NCI-H1105 (cell line): ENCODE measurements around the gene ZNF507.
"Not testable (repeated sequence)": the region's sequence is repeated elsewhere in the genome, so short reads cannot be mapped to it uniquely, and the experiment has no call there.

Experiments used
- DNase-seq: peaks from one replicate; lab custom pipeline; 2025; lab: John Stamatoyannopoulos, UW

ZNF507 gene

DNA sequence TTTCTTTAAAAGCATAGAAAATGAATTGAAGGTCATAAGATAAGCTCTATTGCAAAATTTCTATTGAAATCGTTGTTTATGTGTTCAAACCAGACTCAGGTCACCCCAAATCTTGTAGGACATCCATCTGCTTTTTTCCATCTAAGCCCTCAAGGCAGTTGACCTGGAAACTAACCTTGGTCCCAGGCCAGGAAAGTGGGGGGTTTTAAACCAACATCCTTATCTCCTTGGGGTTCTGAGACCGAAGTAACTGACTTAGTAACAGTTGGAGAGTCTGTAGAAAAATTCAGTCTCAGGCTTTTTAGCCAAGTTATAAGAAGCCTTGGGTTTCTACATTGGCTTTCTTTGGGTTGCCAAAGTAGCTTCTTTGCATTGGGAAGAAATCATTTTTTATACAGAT, 23.4 kb downstream of the ZNF507 start:
- no peak for DNase-seq

DNA sequence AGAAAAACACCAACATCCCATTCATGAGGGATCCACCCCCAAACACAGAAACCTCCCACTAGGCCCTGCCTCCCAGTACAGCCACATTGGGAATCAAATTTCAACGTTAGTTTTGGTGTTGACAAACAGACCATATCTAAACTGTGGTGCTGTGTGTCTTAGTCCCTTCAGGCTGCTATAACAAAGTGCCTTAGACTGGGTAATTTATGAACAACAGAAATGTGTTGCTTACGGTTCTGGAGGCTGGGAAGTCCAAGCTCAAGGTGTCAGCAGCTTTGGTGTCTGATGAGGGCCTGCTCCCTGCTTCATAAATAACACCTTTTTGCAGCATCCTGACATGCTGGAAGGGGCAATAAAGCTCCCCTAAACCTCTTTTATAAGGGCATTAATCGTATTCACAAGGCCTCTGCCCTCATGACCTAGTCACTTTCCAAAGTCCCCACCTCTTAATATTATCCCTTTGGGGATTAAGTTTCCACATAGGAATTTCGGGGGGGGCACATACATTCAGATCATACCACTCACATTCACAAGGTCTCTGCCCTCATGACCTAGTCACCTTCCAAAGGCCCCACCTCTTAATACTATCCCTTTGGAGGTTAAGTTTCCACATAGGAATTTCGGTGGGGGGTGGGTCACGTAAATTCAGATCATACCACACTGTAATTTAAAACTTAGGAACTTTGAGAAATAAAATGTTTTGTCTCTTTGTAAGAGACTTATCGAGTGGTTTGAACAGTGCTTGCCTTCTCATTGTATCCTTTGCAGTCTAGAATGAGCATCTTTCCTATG, 27.5 kb downstream of the ZNF507 start:
- no peak for DNase-seq

DNA sequence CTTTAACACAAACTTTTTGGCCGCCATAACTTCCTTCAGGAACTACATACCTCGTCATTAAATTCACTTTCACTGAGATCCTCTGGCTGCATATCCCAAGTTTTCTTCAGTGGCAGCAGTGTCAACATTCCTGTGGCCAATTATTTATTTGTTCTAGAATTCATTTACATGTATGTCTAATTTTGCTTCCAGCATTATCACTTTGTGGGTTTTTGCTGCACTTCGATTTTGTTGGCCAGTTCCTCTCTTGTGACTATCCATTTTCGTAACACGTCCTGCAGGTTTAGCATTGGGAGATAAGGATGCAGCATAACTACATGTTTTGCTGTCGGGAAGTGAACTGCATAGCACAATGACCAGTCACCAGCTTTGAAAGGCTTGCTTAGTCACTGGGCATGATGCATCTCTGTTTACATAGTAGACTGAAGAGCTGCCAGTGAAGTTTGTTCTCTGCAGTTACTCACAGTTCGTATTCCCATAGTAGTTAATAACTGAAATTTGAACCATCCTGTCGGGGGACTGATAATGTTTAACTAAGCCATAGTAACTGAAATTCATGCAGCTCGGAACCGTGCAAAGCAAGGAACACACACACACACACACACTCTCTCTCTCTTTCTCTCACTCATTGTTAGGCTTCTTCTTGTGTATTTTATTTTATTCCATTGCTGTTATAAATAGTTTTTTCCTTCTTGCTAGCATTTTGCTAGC, 28.3 kb downstream of the ZNF507 start:
- DNase-seq = no peak

DNA sequence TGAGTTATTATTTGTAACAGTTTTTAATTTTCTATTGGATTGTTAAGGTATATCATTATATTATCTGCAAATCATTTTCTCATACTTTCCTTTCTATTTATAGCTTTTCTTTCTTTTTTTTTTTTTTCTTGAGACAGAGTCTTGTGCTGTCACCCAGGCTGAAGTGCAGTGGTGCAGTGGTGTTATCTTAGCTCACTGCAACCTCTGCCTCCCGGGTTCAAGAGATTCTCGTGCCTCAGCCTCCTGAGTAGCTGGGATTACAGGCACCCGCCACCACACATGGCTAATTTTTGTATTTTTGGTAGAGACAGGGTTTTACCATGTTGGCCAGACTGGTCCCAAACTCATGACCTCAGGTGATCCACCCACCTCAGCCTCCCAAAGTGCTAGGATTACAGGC, 29.0 kb downstream of the ZNF507 start:
- not testable (repeated sequence) for DNase-seq

DNA sequence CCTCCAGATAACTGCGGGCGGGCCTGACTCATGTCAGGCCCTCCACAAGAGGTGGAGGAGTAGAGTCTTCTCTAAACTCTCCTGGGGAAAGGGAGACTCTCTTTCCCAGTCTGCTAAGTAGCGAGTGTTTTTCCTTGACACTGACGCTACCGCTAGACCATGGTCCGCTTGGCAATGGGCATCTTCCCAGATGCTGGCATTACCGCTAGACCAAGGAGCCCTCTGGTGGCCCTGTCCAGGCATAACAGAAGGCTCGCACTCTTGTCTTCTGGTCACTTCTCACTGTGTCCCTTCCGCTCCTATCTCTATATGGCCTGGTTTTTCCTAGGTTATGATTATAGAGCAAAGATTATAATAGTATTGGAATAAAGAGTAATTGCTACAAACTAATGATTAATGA, 31.7 kb downstream of the ZNF507 start:
- DNase-seq = not testable (repeated sequence)

DNA sequence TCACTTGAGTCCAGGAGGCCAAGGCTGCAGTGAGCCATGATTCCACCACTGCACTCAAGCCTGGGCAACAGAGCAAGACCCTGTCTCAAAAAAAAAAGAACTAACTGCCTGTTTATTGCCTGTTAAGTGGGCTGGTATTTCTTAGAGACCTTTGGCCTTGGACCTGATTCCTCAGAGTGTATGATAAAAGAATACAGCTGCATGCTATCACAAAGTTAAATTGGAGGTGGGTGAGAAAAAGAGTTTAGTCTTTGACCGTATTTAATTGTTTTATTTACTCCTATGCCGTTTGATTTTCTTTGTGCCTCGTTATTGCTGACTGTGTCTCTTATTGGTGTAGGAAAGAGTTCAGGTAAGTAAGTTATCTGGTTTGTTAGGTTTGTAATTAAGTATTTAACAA, 34.9 kb downstream of the ZNF507 start:
- no peak for DNase-seq

DNA sequence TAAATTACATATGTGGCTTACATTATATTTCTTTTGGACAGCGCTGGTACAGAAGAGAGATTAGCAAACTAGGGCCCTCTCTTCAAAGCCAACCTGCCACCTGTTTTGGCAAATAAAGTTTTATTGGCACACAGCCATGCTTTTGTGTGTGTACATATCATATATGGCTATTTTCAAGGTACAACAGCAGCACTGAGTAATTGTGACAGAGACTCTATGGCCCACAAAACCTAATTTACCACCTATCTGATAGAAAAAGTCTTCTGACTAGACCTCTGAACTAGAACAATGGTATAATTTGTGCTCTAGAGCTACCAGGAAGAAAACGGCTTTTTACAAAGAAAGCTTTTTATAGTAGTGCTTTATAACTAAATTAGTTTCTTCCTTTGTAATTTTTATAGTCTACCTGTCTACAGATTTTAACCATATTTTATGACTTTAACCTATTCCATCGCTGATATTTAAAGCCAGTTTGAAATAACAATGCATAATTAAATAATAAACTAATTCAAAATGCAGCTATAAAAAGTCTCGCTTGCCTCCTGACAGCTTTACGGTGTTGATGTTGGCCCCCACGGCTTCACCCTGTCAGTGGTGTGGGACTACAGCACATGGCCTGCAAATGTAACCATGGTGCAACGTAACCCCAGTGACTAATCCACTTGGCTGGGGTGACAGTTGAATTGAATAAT, 42.4 kb downstream of the ZNF507 start:
- DNase-seq = peak; percentile 2

DNA sequence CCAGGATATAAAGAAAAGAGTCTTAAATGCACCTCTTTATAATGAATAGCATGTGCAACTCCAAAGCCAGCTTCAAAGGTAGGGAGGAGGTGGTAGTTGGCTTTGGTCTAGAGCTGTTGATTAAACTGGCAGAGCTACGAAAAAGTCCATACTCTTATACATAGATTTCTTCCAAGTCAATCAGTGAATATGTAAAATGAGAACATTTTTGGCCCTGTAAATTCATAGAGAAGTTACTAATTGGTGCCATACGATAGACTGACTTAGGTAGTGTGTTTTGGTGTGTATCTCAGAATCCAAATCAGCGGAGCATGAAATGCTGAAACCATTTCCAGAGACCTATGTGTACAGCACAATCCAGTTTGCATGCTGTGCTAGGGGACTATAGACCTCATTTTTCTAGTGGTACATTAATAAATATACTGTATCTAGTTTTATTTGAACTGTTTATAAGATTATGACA, 43.0 kb downstream of the ZNF507 start:
- no peak for DNase-seq

DNA sequence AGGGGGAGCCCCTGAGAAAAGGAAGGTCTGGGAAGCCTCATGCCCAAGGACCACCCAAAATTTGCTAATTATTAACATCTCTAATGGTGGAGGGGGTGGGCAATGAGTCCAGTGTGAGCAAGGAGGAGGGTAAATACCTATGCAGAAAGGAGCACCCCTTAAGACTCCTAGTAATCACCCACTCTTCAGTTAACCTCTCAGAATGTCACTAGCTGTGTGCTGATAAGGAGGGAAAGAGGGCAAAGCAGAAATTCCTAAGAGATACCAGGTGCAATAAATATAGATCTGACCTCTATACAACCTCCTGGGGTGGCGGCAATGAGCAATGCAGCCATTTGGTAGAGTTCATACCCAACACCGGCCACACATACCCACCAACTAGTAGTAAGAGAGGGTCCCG, 47.5 kb downstream of the ZNF507 start:
- DNase-seq = no peak

DNA sequence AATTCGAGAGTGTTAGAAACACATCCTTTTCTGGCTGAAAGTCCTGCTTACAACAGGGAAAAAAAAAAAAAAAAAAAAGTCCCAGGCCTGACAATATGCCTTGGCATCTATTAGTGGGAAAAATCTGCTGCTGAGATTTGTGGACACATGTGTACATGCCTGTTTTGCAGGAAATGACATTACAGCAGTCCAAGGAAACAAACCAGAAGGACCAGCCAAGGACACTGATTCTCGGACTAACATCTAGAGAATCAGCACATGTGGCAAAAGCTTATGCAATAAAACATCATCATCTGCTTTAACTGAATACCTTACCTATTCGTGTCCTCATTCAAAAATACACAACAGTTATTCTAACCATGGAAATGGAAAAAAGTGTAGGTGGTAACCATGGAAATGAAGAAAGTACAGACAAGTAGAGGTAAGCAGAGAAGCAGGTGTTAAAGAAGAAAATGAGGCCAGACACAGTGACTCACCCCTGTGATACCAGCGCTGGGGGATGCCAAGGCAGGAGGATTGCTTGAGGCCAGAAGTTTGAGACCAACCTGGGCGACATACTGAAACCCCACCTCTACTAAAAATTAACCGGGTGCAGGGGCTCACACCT, 50.7 kb downstream of the ZNF507 start:
- DNase-seq = no peak

DNA sequence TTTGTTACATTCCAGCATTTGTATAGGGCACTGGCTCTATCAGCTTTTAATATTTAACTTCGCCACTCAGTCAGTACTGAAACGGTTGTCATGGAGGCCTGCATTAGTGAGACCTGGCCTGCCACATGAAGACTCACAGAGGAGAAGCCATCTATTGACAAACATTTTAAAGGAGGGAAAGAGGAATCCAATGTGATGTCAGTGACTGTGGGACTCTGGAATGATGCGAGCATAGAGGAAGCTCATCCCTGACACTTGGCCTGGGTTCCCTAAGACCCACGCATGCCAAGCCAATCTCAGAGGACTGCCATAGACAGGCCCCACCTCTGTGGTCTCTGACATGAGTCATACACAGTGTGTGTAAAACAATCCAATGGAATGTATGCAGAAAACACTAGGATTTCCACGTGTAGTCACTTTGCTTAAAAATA, 52.3 kb downstream of the ZNF507 start:
- no peak for DNase-seq

DNA sequence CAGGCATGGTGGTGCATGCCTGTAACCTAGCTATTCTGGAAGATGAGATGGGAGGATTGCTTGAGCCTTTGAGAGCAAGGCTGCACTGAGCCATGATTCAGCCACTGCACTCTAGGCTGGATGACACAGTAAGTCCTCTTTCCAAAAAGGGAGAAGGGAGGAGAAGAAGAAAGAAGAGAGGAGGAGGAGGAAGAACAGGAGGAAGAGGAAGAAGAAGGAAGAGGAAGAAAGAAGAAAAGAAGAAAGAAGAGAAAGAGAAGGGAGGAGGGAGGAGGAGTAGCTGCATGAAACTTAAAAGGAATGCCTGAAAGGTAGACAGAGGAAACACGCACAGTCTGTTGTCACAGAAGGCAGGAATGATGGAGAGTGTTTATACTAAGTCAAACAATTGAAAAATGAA, 56.6 kb downstream of the ZNF507 start:
- DNase-seq = no peak

DNA sequence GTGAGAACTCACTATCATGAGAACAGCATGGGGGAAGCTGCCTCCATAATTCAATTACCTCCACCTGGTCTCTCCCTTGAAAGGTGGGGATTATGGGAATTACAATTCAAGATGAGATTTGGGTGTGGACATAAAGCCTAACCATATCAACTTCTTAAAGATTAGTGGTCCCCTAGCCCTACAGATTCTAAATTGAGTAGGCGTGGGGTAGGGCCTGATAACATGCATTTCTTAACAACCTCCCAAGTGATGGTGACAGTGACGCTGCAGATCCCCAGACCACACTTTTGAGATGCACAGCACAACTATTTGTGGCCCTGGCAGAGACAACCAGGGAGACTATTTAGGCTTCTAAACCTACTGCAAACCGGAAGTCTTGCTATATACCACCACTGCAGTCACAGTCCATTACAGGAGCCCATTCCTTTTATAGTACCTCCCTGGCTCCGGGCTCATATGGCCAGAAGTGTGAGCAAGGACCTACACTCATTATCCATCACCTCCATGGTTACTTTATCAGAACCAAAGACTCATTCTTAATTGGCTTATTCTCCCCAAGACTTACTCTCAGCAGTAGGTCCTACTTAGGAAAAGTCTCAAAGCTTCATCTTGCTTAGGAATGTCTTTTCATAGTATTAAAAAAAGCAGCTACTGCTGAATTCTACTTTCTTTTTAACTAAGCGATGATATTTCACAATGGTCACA, 58.0 kb downstream of the ZNF507 start:
- no peak for DNase-seq

DNA sequence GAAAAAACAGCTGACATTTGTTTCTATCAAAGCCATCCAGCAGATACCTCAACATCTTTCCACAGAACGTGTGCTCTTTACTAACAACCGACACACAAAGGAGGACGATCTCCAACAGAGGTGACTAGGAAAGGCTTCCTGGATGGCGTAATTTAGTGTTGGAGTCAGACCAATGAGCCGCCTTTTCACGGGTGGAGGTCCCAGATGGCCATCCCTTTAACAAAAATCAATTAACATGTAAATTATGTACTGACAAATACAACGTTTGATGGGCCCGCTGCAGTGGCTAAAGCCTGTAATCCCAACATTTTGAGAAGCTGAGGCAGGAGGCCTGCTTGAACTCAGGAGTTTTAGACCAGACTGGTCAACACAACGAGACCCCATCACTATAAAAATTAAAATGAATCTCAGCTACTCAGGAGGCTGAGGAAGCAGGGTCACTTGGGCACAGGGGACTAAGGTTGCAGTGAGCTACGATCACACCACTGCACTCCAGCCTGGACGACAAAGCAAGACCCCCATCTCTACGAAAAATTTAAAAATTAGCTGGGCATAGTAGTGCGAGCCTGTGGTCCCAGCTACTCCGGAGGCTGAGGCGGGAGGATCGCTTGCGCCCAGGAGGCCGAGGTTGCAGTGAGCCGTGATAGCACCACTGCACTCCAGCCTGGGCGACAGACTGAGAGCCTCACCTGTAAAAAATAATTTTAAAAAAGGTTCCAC, 59.0 kb downstream of the ZNF507 start:
- DNase-seq = no peak

DNA sequence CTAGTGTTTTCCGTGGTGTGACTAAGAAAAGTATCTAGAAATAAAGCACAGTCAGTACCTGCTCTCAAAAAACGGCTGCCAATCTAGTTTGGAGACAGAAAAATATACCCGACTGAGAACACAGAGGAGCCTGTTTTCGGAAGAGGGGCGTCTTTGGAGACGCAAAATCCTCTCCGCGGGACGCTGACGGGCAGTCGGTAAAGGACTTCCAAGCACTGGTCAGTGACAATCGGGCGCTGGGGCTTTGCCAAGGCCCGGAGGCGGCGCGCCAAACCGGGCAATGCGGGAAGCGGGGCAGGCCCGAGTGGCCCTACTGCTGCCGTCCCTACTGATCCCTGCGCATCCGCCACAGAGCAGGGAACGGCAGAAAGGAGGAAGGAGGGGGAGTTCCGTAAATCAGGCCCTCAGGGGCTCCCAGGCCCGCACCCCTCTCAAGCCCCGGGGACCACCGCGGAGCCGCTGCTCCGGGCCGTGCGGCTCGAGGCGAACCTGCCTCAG, 59.6 kb downstream of the ZNF507 start:
- peak; percentile 7 for DNase-seq

DNA sequence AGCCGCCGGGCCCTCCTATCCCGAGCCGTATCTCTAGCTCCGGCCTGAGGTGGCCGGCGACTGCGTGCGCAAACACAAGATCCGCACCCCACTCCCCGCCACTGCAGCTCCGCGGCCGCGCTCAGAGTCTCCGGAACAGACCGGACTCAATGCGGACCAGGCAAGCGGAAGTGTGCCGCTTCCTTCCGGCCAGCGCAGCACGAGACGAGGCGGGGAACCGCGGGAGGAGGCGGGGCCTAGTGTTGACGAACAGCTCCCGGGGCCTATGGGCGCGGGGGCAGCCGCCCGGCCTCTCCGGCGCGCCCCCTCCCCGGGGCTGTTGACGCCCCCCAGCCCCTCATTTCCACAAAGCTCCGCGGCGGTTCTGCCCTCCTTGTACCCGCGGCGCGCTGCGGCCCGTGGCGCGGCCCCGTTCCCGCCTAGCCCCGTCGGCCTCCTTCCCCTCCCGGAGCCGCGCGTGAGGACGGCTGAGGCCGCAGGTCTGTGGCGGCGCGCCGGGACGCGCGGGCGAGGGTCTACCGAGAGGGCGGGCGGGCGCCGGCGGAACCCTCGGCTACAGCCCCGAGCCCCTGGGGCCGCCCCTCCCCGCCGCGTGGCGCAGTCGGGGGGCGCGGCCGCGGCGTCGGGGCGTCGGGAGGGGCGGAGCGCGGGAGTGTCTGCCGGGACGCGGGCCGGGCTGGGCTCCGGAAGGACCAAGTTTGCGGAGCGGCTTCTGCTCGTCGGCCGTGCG, 60.2 kb downstream of the ZNF507 start, which contains the start of gene DPY19L3:
Gene DPY19L3 (plus strand): TSS at position 340 of the 730 bp plus-strand sequence. CDS start 2,484 bp downstream, outside the sequence.
- peak; percentile 93 for DNase-seq

DNA sequence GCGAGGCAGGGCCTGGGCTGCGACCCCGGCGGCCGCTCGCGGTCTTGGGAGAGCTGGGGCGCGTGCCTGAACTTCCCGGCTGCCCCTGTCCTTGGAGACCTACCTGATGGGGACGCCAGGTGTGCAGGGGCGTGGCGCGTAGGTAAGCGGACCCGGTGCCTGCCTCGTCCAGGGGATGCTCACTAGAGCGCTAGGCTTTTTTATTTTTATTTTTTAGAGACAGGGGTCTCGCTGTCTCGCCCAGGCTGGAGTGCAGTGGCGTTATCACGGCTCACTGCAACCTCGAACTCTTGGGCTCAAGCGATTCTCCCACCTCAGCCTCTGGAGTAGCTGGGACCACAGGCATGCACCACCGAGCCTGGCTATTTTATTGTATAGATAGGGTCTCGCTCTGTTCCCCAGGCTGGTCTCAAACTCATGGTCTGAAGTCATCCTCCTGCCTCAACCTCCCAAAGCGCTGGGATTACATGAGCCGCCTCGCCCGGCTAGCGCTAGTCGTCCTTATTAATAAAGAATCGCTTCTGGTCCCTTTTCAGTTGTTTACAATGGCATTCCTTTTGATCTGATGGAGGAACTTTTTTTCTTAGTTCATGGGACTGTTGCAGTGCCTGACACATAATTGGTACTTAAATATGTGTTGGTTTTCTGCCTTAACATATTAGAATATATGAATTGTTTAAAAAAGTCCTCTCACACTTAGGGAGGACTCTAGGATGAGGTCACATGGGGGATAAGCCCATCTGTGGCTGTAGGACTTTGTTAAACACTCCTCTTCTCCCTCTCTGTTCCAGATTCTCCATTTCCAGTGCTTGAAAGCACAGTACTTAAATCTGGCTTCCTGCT, 61.0 kb downstream of the ZNF507 start:
- no peak for DNase-seq

DNA sequence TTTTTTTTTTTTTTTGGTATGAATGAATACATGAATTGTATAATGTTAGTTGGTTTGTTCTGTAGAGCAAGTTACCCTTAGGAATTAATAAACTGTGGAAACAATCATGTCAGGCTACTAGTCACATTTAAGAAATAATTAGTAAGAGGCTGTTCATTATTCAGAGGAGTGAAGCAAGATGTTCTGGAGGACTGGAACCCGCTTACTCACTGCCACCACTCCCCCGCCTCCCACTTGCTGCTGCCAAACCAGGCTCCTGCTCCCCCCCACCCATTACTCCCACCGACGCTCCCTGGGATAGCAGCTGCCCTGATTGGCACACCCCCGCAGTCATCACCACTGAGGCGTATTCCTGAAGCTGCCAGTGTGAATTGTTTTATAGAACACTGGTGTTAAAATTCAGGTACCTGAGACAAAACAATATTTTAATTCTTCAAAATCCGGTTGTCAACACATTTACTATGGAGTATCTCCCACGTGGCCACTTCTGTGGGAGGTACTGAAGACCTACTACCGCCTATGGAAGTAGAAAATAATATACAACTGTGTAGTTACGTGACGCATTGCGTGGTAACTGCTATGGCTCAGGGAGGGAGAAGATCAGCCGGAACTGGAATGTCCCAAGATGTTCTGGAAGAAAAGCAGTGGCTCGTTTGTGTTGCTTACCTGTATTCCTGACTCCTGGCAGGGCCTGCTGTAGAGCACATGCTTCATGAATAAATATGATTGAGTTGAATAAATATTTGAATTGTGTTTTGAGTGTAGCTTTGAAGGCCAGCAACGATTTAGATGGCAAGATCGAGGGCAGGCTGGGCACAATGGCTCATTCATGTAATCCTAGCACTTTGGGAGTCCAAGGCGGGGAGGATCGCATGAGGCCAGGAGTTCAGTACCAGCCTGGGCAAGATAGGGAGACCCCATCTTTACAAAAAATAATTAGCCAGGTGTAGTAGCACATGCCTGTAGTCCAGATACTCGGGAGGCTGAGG, 61.9 kb downstream of the ZNF507 start:
- DNase-seq = no peak
